ENCODE measurements around the gene PTPRA. TPM values are rescaled to one million over a fixed set of nuclear protein-coding genes. Genes with fewer than 3 reads are reported as not detected.

Gene PTPRA
- total RNA-seq, 1 donor from 2014 or later, result 65.2 TPM

GRCh38 chr20:2921506-2921905 is 48.2 kb downstream of the PTPRA start:
- DNase-seq (ENCODE audit: low spot score), result no peak

DNA sequence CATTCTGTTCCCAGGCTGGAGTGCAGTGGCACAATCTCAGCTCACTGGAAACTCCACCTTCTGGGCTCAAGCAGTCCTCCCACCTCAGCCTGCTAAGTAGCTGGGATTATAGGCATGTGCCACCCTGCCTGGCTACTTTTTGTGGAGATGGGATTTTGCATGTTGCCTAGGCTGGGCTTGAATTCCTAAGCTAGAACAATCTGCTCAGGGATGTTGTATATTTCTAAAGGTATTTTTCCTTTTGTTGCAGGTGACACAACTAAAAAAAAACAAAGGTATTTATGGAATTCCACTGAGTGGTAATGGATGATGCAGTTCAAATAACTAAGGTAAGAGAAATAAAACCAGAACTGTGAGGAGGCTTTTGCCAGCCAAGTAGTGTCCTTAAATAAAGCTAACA is 49.7 kb downstream of the PTPRA start:
- DNase-seq (ENCODE audit: low spot score), result no peak

- no peak for DNase-seq (ENCODE audit: low spot score)
These were observed 57.3 kb downstream of the PTPRA start for GRCh38 chr20:2930538-2930937.

GRCh38 chr20:2932498-2932897 is 59.2 kb downstream of the PTPRA start:
- no peak for DNase-seq (ENCODE audit: low spot score)

GRCh38 chr20:2937902-2938301 is 64.6 kb downstream of the PTPRA start:
- DNase-seq (ENCODE audit: low spot score), result no peak

GRCh38 chr20:2942439-2942838 is 69.2 kb downstream of the PTPRA start:
- no peak for DNase-seq (ENCODE audit: low spot score)

DNA sequence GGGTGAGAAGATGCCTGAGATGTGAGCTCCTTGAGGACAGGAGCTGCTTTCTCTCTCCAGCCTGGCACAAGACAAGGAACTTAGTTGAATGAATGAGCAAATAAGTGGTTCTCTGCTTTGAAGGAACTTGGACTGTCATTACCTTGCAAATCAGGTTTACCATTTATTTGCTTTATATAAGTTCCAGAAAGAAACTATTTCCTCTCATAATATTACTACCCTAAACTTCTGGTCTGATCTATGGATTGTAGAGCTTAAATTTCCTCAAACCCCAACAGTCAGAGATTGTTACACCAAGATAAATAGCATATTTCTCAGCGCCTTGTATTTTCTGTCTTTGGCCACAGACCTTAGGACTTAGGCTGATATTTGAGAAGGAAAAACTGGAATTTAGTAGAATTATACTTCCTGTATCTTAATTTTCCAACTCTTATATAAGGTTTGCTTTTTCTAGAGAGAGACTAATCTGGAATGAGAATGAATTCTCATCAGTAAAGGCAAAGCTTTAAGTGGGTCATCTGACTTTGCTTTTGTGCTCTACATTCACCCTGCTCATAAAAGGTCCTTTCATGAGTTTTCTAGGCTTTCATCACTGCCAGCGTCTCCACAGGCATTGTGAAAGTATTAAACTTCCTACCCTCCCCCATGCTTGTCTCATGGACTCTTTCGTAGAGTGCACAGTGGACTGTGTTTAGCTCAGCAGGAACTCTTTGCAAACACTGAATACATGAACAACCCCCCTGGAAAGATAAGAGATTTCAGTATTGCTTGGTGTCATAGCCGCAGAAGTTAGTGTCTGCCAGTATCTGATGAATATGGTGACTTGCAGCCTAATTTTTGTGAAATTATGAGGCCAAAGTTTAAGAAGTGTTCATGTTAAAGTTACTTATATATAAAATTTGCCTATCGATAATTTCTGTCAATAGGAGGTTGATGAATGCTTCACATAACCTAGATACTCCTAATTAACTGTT is 74.0 kb downstream of the PTPRA start:
- DNase-seq (ENCODE audit: low spot score), result no peak

- DNase-seq (ENCODE audit: low spot score), result no peak
These were observed 75.7 kb downstream of the PTPRA start for GRCh38 chr20:2948968-2949367.

- DNase-seq (ENCODE audit: low spot score), result no peak
These were observed 79.5 kb downstream of the PTPRA start for GRCh38 chr20:2952766-2953165.

DNA sequence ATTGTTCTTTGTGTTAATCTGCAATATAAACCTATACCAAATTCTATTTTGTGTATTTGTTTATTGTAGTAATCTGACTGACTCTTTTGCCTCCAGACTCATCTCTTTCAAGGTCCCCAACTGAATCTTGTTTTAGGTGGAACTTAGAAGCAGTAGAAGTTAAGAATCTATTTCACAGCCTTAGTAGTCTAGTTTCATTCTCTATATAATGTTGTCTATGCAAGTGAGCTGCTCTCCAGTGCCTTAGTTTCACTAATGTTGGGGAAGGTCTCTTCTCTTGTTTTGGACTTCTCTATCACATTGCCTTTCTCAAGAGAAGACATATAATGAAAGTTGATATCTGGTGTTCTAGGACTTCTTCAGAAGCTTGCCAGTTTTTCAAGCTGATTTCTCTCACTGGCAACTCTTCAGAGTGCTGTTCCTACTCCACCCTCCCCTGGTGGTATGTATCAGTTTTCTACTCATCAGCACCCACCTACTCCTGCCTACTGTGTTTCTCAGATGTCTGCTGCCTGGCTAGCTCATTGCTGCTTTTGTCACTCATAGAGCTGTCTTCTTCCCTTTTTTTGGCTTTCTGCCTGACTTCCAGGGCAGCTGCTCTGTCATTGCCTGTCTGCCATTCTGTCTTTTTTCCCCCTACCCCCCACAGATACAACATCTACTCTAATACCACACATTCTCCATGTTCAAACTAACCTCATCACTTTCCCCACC is 82.1 kb downstream of the PTPRA start:
- DNase-seq (ENCODE audit: low spot score), result no peak

DNA sequence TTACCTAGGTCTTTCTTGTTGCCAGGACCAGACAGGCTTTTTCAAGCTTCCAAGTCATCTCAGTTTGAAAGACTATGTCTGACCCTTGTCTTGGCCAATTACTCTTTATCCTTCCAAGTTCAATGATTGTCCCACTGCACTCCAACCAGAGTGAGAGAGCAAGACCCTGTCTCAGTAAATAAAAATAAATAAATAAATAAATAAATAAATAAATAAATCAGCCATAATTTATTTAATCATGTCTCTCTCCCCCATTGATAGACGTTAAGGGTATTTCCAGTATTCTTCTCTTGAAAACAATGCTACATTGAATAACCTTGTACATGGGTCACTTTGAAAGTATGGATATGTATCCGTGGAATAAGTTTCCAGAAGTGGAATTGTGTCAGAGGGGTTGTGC is 83.2 kb downstream of the PTPRA start:
- no peak for DNase-seq (ENCODE audit: low spot score)

DNA sequence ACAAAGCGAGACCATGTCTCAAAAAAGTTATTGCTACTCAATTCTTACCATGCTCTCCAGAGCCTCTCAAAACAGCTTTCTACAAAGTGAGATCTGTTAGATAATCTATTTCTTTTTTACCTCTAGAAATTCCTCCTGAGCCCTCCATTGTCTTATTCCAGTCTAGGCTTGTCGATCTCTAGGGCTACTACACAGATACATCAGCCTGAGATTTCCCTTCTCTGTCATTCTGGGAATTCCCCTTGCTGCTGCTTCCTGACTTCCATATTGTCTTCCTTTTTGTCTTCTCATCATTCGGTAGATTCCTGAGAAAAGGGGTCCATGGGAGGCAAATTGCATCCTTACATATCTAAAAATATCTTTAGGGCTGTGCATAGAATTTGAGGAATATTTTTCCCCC is 94.6 kb downstream of the PTPRA start:
- DNase-seq (ENCODE audit: low spot score), result no peak

- no peak for DNase-seq (ENCODE audit: low spot score)
These were observed 98.8 kb downstream of the PTPRA start for GRCh38 chr20:2972126-2972525.

DNA sequence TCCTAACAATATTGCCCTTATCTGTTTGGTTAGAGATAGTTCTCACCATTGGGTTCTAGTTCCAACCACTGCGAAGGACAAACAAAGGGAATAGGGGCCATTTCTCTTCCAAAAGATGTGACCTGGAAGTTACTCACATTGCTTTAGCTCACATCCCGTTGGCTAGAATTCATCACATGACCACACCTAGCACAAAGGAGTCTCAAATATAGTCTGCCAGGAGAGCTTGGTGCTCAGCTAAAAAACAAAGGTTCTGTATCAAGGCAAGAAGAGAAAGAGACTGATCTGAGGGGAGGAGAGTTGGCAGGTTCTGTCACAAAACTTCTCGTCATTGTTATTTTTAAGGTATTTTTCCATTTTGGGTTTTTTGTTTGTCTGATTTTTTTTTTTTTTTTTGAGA is 100.3 kb downstream of the PTPRA start:
- no peak for DNase-seq (ENCODE audit: low spot score)

- no peak for DNase-seq (ENCODE audit: low spot score)
These were observed 105.2 kb downstream of the PTPRA start for GRCh38 chr20:2978519-2978918.

- no peak for DNase-seq (ENCODE audit: low spot score)
These were observed 108.4 kb downstream of the PTPRA start for GRCh38 chr20:2981646-2982045.

- no peak for DNase-seq (ENCODE audit: low spot score)
These were observed 110.2 kb downstream of the PTPRA start for GRCh38 chr20:2983508-2983907.

DNA sequence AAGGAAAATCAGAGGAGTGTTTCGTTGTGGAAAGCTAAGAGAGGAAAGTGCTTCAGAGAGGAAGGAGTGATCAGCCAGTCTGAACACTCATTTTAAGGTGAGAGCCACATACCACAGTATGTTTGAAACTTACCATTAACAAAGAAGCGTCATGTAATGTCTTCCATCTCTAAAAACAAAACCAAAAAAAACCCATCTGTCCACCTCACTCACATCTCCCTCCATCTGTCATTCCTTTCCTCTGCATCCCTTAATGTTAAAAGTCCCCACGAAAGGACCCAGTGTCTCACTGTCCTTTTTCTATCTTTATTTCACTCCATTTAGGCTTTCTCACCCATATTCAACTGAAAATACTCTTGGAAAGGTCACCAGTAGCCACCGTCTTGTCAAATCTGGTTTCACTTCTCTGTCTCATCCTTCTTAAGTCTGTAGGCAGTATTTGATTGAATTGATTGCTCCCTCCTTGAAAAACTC is 110.8 kb downstream of the PTPRA start:
- no peak for DNase-seq (ENCODE audit: low spot score)

DNA sequence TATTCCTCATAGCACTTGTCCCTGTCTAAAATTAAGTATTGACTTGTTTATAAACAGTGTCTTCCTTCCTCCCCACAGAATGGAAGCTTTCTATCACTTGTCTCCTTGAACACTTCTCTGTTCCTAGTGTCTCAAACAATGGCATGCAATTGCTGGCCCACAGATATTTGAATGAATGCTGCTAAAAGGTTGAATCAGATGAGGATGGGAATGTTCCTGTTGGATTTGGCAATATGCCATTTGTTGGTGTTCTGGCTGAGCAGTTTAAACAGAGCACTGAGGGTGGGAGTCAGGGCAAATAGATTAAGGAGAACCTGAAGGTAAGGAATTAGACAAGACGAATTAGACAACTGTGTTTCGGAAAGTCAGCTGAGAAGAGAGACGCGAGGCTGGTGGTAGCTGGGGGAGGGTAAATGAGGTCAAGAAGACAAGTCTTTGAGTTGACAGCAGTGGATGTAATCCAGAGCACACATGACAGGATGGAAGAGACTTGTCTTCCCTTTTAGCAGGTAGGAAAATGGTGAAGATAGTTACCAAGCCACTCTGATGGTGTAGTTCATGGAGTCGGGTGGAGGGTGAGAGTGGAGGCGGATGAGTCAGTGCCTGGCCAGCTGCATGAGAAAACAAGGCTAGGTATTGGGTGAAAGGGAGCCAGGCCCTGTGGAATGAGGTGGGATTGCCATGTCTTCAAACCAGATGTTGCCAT is 111.8 kb downstream of the PTPRA start:
- no peak for DNase-seq (ENCODE audit: low spot score)

DNA sequence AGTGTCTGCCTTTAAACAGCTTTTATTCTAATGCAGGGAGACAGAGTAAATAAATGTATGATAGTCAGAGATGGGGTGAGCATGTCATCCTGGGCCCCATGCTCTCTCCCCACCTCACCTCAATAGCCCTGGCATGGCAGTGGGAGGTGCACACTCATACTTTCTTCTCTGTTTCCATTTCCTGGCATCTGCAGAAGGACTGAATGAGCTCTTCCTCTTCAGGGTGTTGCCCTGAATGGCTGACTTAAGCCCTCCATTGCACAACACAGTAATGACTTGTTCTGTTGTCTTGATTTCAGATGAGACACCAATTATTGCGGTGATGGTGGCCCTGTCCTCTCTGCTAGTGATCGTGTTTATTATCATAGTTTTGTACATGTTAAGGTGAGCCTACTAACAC is 113.2 kb downstream of the PTPRA start:
- DNase-seq (ENCODE audit: low spot score), result no peak

GRCh38 chr20:2987861-2988260 is 114.6 kb downstream of the PTPRA start:
- no peak for DNase-seq (ENCODE audit: low spot score)

DNA sequence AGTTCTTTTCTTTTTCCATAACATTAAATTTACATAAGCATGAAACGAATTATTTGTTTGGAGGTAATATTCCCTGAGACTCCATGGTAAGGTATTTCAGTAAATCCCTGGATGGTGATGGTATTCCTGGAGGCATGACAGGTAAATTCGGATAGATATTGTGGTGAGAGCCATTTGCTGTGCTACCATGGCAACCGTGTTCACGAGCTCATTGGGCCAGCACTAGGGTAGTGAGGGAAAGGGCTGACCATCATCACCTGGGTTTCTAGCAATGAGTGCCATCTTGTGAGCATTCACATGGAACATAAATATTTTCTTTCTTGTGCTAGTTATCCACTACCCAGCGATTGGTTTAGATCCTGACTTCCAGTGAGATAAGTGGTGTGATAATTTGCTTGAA is 118.3 kb downstream of the PTPRA start:
- DNase-seq (ENCODE audit: low spot score), result no peak
